Measurements from ENCODE around the gene RND2. TPM values are rescaled to one million over a fixed set of nuclear protein-coding genes. Genes with fewer than 3 reads are reported as not detected.

RND2 gene
- polyA plus RNA-seq, 12 donors, result 0.29 to 1.5 (median 0.78) TPM; not detected in 2

GRCh38 chr17:43003542-43004172 is 21.4 kb upstream of the RND2 start:
- DNase-seq, result no peak

GRCh38 chr17:43006639-43007551 is 18.1 kb upstream of the RND2 start, which contains the start of gene IFI35:
IFI35 (plus strand) TSS chr17:43006784; CDS start chr17:43006948, 164 bp downstream.
- peak; percentile 84 for DNase-seq

GRCh38 chr17:43010667-43011308 is 14.2 kb upstream of the RND2 start:
- DNase-seq, result no peak

- DNase-seq, result no peak
These were observed 13.1 kb upstream of the RND2 start for GRCh38 chr17:43011728-43012472.

GRCh38 chr17:43013296-43013695 is 11.7 kb upstream of the RND2 start:
- no peak for DNase-seq

GRCh38 chr17:43014020-43014648 is 10.9 kb upstream of the RND2 start:
- no peak for DNase-seq

GRCh38 chr17:43014649-43015542 is 10.1 kb upstream of the RND2 start:
- no peak for DNase-seq

GRCh38 chr17:43015579-43015978 is 9.5 kb upstream of the RND2 start:
- no peak for DNase-seq

- no peak for DNase-seq
These were observed 8.8 kb upstream of the RND2 start for GRCh38 chr17:43016216-43016615.

GRCh38 chr17:43018008-43018853 is 6.8 kb upstream of the RND2 start:
- DNase-seq, result no peak

- no peak for DNase-seq
These were observed 6.1 kb upstream of the RND2 start for GRCh38 chr17:43018932-43019331.

- no peak for DNase-seq
These were observed 5.6 kb upstream of the RND2 start for GRCh38 chr17:43019418-43019817.

GRCh38 chr17:43020030-43020621 is 4.9 kb upstream of the RND2 start:
- DNase-seq, result no peak

- DNase-seq, result peak; percentile 69
These were observed 4.0 kb upstream of the RND2 start for GRCh38 chr17:43020789-43021740.

- DNase-seq, result peak; percentile 88
These were observed 3.1 kb upstream of the RND2 start, which contains the start of gene VAT1 for GRCh38 chr17:43021741-43022512. VAT1 (minus strand) TSS chr17:43022385; CDS start chr17:43022322, 63 bp downstream.

- no peak for DNase-seq
These were observed 243 bp downstream of the RND2 start for GRCh38 chr17:43025290-43025657.

Data from muscle of arm (tissue), 12 donors.